Suppressor macrophage treated with lipopolysaccharide for 4 hours (primary cell): ENCODE results near the gene CDK5RAP1.

Experiments
- DNase-seq: peaks from one replicate; pipeline ENCODE4 v3.0.0-alpha.2; 2020

Gene CDK5RAP1

DNA sequence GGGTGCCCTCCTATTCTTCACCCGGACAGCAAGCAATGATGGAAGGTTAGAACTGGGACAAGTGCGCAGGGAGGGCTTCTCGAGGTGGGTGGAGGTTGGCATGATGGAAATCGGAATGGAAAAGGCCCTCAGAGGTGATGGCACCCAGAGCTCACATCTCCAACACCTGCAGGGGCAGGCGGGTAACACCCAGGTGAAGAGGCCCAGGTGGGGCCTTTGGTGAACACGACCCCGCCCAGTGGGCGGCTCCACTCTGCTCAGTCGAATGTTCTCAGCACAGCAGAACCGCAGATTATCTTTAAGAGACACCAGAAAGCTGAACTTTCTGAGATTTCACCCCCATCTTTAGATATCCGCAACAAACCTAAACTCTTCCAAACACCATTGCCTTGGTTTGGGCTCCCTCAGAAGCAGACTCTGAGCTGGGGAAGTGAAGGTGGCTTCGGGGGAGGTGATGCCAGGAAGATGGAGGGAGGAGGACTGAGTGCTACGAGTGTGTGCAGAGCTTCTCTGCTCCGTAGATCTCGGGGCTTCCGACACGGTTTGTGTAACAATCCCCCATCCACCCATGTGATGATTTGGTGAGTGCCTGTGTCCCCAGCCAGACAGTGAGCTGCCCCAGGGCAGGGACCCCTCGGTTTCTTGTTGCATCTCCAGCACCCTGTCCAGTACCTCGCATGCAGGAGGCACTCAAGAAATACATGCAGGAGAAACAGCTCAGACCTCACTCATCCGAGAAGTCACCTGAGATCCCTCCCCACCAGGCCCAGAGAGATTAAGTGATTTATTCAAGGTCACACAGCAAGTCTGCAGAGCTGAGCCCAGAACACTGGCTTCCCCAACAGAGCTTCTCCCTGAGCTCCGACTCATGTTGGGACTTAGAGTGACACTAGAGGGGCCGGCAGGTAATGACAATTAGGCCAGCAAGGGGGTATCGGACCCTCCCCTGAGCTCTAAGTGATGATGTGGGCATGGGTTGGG is 72.9 kb downstream of the CDK5RAP1 start:
- DNase-seq, result no peak

DNA sequence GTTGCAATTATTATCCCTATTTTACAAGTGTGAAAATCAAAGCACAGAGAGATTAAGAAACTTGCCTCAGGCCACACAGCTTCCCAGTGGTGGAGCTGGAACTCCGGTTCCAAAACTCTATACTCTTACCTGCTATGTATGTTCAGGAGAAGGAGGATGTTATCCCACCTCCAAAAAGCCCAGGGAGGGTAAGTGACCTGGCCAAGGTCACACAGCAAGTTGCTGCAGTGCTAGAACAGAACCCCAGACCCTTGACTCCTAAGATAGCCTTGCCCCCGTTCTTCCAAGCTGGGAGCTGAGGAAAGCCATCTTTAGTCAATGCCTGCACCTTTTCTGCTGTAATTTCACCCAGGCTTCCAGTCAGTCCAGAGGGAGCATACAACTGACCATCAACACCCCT is 76.0 kb downstream of the CDK5RAP1 start:
- DNase-seq, result no peak

DNA sequence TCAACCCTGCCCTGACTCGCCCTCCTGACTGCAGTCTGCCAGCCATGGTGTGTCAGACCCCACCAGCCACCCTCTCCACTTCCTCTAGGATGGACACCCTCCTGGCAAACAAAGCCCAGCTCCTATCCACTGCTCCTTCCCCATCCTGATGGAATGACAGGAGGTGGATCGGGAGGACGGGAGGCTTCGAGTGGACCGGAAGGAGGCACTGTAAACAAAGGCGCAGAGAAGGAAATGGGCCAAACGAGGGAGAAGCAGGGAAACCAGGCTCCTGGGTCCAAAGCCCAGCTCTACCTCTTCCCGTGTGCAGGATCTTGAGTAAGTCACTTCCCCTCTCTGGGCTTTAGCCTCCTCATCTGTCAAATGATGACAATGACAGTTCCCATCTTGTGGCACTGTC is 78.1 kb downstream of the CDK5RAP1 start:
- no peak for DNase-seq

DNA sequence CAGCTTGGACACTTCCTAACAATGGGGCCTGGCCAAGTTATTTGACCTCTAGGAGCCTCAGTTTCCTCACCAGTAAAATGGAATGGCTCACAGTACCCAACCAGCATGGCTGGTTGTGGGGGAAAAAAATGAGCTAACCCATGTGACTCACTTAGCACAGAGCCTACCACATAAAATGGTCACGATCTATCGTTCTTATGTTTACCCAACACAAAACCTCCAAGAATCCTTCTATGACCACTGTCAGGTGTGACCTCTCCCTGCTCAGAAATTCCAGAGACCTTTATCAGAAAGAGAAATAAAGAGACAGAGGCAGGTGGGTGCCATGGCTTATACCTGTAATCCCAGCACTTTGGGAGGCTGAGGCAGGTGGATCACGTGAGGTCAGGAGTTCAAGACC is 78.9 kb downstream of the CDK5RAP1 start:
- DNase-seq, result no peak

DNA sequence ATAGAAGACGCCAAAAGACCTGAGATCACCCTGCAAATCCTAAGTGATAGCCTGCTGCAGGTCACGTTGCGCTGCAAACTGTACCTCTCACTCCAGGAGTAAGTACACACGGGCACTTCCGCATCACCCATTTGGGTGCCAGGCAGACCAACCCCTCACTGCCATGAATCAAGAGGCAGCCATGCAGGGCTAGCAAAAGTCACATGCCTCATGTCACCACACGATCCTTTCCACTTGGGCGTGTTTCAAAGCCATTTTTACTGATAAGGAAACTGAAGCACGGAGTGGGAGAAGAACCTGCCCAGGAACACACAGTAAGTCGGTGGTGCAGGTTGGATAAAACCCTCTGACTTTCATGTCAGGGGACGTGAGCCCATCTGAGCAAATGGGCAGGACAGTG is 81.3 kb downstream of the CDK5RAP1 start:
- DNase-seq, result no peak

DNA sequence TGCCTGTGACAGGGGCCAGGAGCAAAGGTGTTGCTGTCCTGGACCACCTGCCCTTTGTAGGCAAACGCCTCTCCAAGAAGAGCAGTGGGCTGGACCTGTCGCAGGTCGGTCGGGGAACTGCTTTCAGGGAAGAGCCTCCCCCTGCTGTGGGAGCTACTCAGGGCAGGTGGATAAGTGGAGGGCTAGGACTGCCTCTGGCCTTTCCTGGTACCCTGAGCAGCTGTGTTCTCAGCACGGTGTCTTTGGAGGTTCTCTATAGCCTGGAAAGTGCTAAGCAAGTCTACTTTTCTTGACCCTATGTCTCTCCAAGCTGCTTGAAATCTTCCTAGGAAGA is 83.3 kb downstream of the CDK5RAP1 start:
- no peak for DNase-seq

DNA sequence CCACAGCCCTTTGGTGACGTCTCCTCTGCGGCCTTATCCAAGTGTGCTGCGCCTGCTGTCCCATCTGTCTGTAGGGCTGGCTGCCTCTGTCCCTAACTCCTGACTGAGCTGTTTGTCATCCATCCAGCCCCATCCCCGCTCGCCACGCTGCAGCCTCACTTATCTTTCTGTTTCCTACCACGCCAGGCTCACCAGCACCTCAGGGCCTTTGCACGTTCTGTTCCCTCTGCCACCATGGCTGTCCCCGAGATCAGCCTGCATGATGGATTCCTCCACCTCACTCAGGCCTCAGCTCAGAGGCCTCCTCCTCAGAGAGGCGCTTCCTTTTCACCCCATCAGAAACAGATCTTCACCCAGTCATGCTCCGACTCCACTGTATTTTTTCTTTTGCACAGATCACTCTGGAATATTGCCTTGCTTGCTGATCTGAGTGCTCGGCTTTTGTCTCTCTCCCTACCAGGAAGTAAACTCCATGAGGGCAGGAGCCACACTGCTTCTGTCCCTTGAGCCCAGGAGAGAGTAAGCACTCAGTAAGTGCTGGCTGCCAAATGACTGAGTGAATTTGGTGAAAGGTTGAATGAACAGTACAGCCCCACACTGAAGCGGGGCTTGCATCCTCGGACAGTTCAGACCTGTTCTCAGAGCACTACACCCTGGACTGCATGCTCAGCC is 83.8 kb downstream of the CDK5RAP1 start:
- DNase-seq, result no peak

DNA sequence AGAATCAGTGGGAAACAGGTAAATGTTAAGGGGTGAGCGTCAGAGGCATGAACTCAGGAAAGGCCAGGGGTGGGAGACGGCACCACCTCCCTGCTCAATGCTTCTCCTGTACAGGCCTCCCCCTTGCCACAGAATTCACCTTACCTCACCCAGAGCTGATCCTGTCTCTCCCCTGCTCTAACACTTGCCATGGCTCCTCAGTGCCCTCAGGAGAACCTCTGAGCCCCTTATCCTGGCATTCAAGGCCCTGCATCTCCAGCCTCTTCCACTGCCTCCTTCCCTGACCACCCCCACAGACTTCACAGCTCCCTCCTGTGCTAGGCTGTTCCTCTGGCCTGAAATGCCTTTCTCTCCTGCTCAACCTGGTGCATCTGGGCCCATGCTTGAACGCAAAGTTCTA is 84.4 kb downstream of the CDK5RAP1 start:
- no peak for DNase-seq

DNA sequence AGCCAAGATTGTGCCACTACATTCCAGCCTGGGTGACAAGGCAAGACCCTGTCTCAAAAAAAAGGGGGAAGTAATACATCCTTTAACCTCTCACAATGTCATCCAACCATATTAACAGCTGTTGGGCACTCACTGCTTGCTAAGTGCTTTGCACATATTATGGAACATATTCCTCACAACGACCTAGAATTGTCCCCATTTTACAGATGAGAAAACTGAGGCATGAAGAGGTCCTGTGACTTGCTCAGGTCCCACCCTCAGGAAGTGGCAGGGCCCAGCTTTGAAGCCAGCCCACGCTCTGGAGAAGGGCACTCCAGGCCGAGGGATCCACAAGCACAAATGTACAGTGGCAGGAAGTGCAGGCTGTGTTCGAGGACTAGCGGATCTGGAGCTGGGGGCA is 85.0 kb downstream of the CDK5RAP1 start:
- no peak for DNase-seq

DNA sequence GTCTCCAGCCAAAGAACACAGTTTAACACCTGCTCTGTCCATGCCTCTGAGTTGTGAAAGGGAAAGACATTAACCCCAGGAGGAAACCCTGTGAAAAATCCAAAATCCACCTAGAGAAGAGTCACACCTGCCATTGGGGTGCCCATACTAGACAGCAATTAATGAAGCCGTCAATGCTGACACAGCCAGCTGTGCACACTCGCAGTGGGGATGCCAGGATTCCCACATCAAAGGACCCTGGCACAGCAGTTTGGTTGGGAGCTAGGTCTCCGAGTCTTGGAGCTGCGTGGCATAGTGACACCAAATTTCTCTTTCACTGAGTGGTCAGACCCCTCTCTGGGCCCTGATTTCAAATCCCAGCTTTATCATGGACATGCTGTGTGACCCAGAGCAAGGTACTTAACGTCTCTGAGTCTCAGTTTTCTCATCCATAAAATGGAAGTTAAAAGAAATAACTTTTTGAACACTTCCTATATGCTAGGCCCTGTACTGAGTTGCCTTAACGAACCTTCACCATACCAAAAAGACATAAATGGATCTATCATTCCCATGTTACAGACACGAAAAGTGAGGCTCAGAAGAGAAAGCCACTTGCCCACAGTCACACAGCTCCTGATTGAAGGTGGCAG is 87.5 kb downstream of the CDK5RAP1 start:
- DNase-seq, result no peak

DNA sequence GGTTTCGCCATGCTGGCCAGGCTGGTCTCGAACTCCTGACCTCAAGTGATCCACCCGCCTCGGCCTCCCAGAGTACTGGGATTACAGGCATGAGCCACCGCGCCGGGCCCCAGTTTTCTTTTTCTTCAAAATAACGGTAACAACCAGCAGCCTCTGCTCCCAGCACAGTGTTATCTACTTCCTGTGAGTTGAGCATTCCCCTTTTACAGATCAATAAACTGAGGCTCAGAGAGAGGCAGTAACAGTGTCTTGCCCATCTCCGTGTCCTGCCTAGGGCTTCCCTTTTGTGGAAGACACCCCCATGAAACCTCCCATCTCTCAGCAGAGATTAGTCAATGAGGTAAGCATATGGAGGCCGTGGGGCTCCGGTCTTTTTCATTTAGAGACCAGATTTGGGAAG is 88.7 kb downstream of the CDK5RAP1 start:
- DNase-seq, result no peak

DNA sequence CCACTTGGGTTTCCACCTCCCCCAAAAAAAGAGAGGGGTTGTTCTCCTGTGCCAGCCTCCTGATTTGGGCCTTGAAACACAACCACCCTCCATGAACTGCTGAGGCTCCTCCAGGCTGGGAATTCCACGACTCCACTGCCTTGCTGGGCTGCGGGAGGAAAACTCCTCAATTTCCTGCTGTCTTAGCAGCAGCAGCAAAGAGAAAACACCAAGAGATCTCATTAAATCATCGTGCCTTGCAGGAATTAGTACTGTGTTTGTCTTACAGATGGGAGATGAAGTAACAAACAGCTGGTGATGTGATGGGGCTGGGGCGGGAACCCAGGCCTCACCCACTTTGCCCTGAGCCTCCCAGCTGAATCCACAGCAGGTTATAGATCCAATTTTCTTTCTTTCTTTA is 89.3 kb downstream of the CDK5RAP1 start:
- DNase-seq, result no peak

DNA sequence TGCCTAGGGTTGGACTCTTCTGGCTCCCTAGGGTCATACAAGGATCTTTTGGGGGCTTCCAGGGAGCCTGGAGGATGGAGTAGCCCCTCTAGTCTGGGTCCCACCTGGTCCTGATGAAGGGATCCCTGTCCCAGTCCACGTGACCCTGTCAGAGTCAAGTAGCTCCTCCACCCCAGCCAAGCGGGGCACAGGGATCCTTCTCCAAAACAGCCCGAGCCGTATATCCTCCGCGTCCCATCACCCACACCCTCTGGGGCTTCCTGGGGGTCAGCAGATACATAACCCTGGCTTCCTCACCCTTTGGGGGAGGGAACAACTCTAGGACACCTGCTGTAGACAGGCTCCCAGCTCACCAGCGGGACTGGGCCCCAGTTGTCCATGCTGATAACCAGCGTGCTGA is 90.3 kb downstream of the CDK5RAP1 start:
- no peak for DNase-seq

DNA sequence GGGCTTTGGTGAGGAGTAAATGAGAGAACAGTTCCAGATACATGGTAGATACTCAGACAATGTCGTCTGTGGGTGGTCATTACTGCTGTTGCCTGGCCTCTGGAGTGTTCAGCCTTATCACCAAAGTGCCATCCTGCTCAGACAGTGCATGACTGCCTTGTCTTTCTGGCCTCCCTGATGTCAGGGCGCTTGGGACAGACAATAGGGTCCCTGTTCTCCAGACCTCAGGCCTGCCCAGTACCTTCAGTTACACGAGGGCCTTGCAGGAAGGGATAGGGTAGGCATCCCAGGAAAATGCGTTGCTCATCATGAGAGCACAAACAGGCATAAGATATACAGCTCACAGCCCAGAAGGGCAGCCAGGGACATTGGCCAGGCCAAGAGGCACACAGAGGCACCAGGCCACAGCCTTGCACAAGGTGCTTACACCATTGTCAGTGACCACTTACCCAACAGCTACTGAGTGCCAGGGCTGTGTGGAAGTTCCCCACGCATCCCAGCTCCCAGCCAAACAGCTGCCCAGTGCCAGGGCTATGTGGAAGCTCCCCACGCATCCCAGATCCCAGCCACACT is 90.9 kb downstream of the CDK5RAP1 start:
- DNase-seq, result no peak

DNA sequence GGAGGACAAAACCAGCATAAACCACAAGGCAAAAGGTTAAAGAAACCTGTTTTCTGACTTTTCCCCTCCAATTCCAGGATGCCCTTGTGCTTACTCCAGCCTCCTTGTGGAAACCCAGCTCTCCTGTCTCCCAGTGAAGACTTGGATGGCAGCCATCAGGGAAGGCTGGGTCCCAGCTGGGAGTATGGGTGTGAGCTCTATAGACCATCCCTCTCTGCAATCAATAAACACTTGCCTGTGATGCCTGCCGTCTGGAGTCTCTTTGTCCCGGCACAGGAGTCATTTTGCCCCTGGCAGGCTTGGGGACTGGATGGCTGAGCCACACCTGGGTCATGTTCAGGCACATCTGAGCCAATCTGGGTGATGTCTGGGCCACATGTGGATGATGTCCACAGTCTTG is 91.7 kb downstream of the CDK5RAP1 start:
- DNase-seq, result no peak
